ENCODE measurements around the gene ERF. TPM values are rescaled to one million over a fixed set of nuclear protein-coding genes. Genes with fewer than 3 reads are reported as not detected.

ERF gene
- total RNA-seq, 1 donor from 2014 or later, result 53.9 TPM

- Histone ChIP-seq H3K27me3 (no peaks in the 10 kb centered on the region), H3K4me1 (no peaks in the 10 kb centered on the region), H3K9me3 (no peaks in the 10 kb centered on the region), H3K4me3 (no peak overlapping the region), H3K36me3 (peaks cover 39% of the 10 kb centered on the region), H3K27ac (no peak overlapping the region)
- ATAC-seq, result peak; percentile 90
- intact Hi-C loops (cut with DNase I), result no loop called here
- DNase-seq, result peak; percentile 91
- peak; percentile 97 for TF ChIP-seq CTCF (IDR thresholded peaks at IDR 0.05)
Measured at GRCh38 chr19:42295831-42296525, 41.0 kb upstream of the ERF start.

GRCh38 chr19:42295342-42295741 lies 40.4 kb upstream of the ERF start:
- Histone ChIP-seq H3K4me3 (no peak overlapping the region), H3K36me3 (peaks cover 45% of the 10 kb centered on the region), H3K4me1 (no peaks in the 10 kb centered on the region), H3K27ac (no peak overlapping the region), H3K9me3 (no peaks in the 10 kb centered on the region), H3K27me3 (no peaks in the 10 kb centered on the region)
- no peak for DNase-seq
- intact Hi-C loops (cut with DNase I), result no loop called here
- no peak for ATAC-seq
- TF ChIP-seq CTCF (IDR thresholded peaks at IDR 0.05), result no peak

- no peak for TF ChIP-seq CTCF (IDR thresholded peaks at IDR 0.05)
Measured at GRCh38 chr19:42294471-42295137, 39.7 kb upstream of the ERF start.

GRCh38 chr19:42293948-42294347 lies 39.0 kb upstream of the ERF start:
- TF ChIP-seq CTCF (IDR thresholded peaks at IDR 0.05), result no peak
- H3K9me3 ChIP-seq, result no peaks in the 10 kb centered on the region
- ATAC-seq (no peak), DNase-seq (no peak)
- no peak overlapping the region for H3K27ac ChIP-seq
- intact Hi-C loops (cut with DNase I), result no loop called here
- no peaks in the 10 kb centered on the region for H3K4me1 ChIP-seq
- no peaks in the 10 kb centered on the region for H3K27me3 ChIP-seq
- no peak overlapping the region for H3K4me3 ChIP-seq
- peaks cover 59% of the 10 kb centered on the region for H3K36me3 ChIP-seq

More at GRCh38 chr19:42294471-42295137, 39.7 kb upstream of the ERF start:
- Histone ChIP-seq H3K27me3 (no peaks in the 10 kb centered on the region), H3K36me3 (peaks cover 53% of the 10 kb centered on the region), H3K4me3 (no peak overlapping the region), H3K4me1 (no peaks in the 10 kb centered on the region), H3K27ac (no peak overlapping the region), H3K9me3 (no peaks in the 10 kb centered on the region)
- ATAC-seq (no peak), DNase-seq (no peak)
- intact Hi-C loops (cut with DNase I), result no loop called here

GRCh38 chr19:42293540-42293939 lies 38.6 kb upstream of the ERF start:
- Histone ChIP-seq H3K27me3 (no peaks in the 10 kb centered on the region), H3K4me3 (no peak overlapping the region), H3K9me3 (no peaks in the 10 kb centered on the region), H3K4me1 (no peaks in the 10 kb centered on the region), H3K36me3 (peaks cover 63% of the 10 kb centered on the region), H3K27ac (no peak overlapping the region)
- no peak for ATAC-seq
- intact Hi-C loops (cut with DNase I), result no loop called here
- DNase-seq, result no peak
- TF ChIP-seq CTCF (IDR thresholded peaks at IDR 0.05), result no peak

Data from upper lobe of right lung (tissue), 1 donor.